ENCODE data around the gene OR5K4. TPM values are rescaled to one million over a fixed set of nuclear protein-coding genes. Genes with fewer than 3 reads are reported as not detected.
"Not testable (repeated sequence)": the region's sequence is repeated elsewhere in the genome, so short reads cannot be mapped to it uniquely, and the experiment has no call there.

OR5K4 gene
- total RNA-seq, 1 donor from 2014 or later: not detected

DNA sequence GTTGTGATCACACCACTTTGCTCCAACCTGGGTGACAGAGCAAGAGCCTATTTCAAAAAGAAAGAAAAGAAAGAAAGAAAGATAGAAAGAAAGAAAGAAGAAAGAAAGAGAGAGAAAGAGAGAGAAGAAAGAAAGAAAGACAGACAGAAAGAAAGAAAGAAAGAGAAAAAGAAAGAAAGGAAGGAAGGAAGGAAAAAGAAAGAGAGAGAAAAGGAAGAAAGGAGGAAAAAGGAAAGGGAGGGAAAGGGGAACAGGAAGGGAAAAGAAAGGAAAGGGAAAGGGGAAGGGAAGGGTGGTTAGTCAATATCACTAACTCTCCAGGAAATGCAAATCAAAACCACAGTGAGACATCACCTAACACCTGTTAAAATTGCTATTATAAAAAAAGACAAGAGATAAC is 18.2 kb downstream of the OR5K4 start:
- no peak for DNase-seq

GRCh38 chr3:98372445-98372844 is 18.8 kb downstream of the OR5K4 start:
- no peak for DNase-seq

DNA sequence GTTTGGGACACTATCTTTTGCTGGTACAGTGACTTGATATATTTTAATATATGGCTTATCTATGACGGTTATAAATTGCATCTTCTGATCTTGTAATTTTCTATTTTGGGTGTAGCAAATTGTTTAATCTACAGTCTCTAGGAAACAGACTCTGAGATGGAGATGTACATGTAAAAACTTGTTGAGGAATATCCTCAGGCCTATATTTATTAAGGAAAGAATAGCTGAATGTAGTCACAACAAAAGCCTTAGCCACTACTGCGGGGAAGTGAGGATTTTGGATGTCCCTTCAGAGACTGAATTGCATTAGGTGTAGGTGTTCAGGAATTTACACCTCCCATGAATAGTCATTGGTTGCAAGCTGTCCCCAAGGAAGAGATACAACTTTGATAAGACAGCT is 23.0 kb downstream of the OR5K4 start:
- no peak for DNase-seq

GRCh38 chr3:98388147-98388546 is 34.5 kb downstream of the OR5K4 start:
- DNase-seq: no peak

DNA sequence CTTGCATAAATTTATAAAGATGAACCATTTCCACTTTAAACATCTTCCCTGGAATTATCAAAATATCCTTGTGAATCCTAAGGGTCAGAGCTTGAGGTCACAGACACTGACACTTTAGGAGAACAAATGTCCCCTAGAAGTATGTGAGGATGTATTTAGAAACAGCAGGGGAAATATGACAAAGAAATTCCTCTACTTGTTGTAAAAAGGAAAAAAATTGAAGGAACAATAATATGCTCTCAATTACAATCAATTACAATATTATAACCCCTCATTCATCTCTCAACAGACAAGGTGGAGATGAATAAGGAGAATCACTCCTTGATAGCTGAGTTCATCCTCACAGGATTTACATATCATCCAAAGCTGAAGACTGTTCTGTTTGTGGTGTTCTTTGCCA is 36.7 kb downstream of the OR5K4 start, which contains the start of gene OR5K3:
Gene OR5K3 (plus strand): TSS at position 301 of the 400 bp plus-strand sequence. CDS start 0 bp downstream, at position 301.
- DNase-seq: no peak

GRCh38 chr3:98395101-98395500 is 41.4 kb downstream of the OR5K4 start:
- DNase-seq: no peak

GRCh38 chr3:98396482-98396881 is 42.8 kb downstream of the OR5K4 start:
- DNase-seq: not testable (repeated sequence)

- no peak for DNase-seq
Observed at GRCh38 chr3:98398513-98398912, 44.9 kb downstream of the OR5K4 start.

GRCh38 chr3:98402507-98402906 is 48.9 kb downstream of the OR5K4 start:
- DNase-seq: no peak

DNA sequence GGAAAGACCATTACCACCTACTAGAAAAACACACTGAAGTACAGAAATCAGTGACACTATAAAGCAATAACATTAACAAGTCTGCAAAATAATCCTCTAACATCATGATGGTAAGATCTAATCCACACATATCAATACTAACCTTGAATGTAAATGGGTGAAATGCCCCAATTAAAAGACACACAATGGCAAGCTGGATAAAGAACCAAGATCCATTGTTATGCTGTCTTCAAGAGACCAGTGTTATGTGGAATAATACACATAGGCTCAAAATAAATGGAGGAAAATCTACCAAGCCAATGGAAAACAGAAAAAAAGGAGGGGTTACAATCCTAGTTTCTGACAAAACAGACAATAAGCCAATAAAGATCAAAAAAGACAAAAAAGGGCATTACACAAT is 50.4 kb downstream of the OR5K4 start:
- no peak for DNase-seq

Other genes starting within 250 kb of the OR5K4 start
- gene OR5H1, start 223.1 kb upstream of the OR5K4 start, total RNA-seq: not detected in 2 replicates
- gene OR5H14, start 206.4 kb upstream of the OR5K4 start, total RNA-seq: under 0.01 TPM in 1 of 2 replicates, not detected in the other
- not detected in 2 replicates for gene OR5H15, start 187.2 kb upstream of the OR5K4 start, total RNA-seq
- not detected in 2 replicates for gene OR5H6, start 89.6 kb upstream of the OR5K4 start, total RNA-seq
- gene OR5H2, start 71.3 kb upstream of the OR5K4 start, total RNA-seq: not detected in 2 replicates
- not detected in 2 replicates for gene OR5K3, start 36.8 kb downstream of the OR5K4 start, total RNA-seq
- gene OR5K1, start 109.3 kb downstream of the OR5K4 start, total RNA-seq: not detected in 2 replicates
- gene OR5K2, start 143.8 kb downstream of the OR5K4 start, total RNA-seq: not detected in 2 replicates
- 153 and 260 TPM in 2 replicates for gene CLDND1, start 169.0 kb downstream of the OR5K4 start, total RNA-seq
- gene GPR15, start 178.1 kb downstream of the OR5K4 start, total RNA-seq: not detected in 2 replicates
- gene CPOX, start 239.8 kb downstream of the OR5K4 start, total RNA-seq: 26.0 and 33.2 TPM in 2 replicates

All from dermis blood vessel endothelial cell (primary cell).